Skeletal muscle cell (primary cell): ENCODE results near the gene DPP3.
A peak's percentile ranks its signal among the peaks of the same experiment; 100 is the strongest.
"Not testable (repeated sequence)": the region's sequence is repeated elsewhere in the genome, so short reads cannot be mapped to it uniquely, and the experiment has no call there.

Experiments
- DNase-seq: peaks from one replicate; pipeline ENCODE4 v3.0.0-alpha.2; 2010; ENCODE audit warnings: low read depth
- H3K4me3 ChIP-seq: 2 replicates; pipeline ENCODE4 v1.5.1; 2011; ENCODE audit warnings: low read depth, mild to moderate bottlenecking, control low read depth, low read length, moderate library complexity

The DPP3 gene

GRCh38 chr11:66523611-66524010 is 43.4 kb downstream of the DPP3 start:
- DNase-seq, result no peak
- no peak overlapping the region for H3K4me3 ChIP-seq

GRCh38 chr11:66524304-66525040 is 44.2 kb downstream of the DPP3 start:
- no peak for DNase-seq
- H3K4me3 ChIP-seq, result no peak overlapping the region

- no peak for DNase-seq
- no peak overlapping the region for H3K4me3 ChIP-seq
Observed at GRCh38 chr11:66529069-66529468, 48.8 kb downstream of the DPP3 start.

DNA sequence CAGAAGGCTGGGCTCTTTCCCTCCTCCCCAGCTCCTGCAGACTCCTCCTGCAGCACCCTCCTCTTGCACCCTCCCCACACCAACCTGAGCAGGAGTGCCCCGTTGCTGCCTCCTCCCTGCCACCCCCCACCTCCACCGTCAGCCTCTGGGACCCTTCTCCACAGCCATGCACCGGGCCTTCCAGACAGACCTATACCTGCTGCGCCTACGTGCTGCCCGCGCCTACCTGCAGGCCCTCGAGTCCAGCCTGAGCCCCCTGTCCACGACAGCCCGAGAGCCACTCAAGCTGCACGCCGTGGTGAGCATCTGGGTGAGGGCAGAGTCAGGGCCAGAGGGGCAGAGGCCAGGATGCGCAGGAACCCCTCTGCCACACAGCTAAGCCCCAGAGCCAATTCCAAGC is 49.4 kb downstream of the DPP3 start:
- no peak for DNase-seq
- H3K4me3 ChIP-seq, result no peak overlapping the region

DNA sequence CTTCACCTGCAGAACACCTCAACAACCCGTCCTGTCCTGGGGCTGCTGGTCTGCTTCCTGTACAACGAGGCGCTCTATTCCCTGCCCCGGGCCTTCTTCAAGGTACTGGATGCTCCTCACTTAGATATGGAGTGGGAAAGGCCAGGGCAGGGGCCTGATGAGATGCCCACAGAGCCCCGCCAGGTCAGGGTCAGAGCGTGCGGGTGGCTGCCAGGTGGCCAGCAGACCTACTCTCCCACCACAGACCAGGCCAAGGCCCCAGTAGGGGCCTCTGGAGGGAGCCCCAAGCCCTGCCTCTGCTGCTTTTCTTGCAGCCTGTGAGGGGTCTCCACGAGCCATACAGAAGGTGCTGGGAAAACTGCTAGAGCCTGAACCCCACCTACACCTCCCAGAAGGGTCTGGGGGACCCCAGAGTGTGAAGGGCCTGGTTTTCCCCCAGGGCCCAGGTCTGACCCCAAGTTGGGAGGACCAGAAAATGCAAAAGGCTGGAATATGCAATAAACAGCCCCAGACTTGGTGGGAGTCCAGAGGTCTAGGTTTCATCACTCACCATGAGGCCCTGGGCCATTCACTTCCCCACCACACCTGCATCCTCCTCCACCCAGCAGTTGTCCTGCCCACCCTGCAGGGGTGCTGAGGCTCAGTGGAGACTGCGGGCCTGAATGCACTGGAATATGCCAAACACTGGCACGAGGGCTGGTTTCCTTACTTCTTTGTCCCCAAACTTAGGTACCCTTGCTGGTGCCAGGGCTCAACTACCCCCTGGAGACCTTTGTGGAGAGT is 50.9 kb downstream of the DPP3 start:
- no peak for DNase-seq
- no peak overlapping the region for H3K4me3 ChIP-seq

GRCh38 chr11:66531841-66532240 is 51.6 kb downstream of the DPP3 start:
- H3K4me3 ChIP-seq, result no peak overlapping the region
- DNase-seq, result no peak

DNA sequence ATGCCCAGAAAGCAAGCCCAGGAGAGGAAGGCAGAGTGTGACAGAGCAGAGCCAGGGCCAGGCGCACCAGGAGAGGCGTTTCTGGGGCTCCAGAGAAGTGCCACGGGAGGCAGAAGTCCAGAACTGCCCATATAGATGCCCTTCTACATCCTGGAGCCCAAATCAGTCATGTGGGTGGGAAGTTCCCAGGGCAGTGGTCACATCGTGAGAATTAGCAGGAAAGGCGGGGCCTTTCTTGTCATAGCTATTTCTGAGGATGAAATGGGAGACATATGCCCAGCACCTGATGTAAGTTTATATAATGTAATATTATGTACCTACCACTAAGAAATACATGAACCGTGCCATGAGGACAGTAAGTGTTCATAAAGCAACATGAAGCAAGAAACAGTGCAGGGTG is 52.5 kb downstream of the DPP3 start:
- DNase-seq, result no peak
- H3K4me3 ChIP-seq, result no peak overlapping the region

DNA sequence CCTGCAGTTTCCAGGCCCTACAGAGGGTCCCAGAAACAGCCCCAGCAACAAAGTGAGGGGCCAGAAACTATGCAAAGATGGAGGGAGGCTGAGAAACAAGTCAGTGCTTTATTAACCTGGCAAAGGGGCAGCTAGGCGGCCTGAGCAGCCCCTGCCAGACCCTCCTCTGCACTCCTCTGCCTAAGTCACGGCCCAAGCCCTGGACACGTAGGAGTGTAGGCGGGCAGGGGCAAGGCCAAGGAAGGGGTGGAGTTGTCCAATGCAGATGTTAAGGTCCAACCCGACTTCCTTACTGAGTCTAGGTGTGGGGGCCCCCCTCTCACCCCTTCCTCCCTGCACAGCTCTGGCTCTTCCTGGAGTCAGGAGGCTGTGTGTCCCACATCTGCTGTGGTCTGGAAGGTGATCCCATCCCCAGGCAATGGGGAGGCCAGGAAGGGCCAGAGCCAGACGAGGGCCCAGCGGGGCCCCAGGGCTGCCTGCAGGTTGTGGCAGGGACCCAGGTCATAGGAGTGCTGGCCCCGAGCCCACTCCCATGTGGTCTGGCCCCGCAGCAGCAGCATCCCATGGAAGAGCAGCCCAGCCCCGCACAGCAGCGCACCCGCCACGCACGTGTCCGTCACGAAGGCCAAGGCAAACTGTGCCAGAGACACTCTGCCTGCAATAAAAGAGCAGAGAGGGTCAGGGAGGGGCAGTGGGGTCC is 59.1 kb downstream of the DPP3 start:
- no peak overlapping the region for H3K4me3 ChIP-seq
- no peak for DNase-seq

- H3K4me3 ChIP-seq, result no peak overlapping the region
- no peak for DNase-seq
Observed at GRCh38 chr11:66539870-66540213, 59.6 kb downstream of the DPP3 start.

GRCh38 chr11:66540598-66540997 is 60.4 kb downstream of the DPP3 start:
- not testable (repeated sequence) for DNase-seq, H3K4me3 ChIP-seq

DNA sequence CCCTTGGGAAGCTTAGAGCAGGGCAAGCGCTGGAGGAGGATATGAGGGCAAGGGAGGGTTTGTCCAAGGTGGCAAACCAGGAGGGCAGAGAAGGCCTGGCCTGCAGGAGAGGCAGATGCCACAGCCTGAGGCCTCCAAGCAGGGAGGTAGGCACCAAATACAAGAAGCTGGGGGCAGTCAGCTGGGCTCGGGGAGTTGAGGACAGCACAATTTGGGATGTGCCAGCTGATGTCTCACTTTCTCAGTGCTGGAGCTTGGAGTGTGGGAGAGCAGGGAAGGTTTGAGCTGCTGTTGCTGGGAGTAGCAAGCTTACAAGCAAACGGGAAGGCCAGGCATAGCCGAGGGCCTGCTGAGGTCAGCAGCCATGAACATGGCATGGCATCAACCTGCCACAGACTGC is 61.7 kb downstream of the DPP3 start:
- H3K4me3 ChIP-seq, result no peak overlapping the region
- no peak for DNase-seq

DNA sequence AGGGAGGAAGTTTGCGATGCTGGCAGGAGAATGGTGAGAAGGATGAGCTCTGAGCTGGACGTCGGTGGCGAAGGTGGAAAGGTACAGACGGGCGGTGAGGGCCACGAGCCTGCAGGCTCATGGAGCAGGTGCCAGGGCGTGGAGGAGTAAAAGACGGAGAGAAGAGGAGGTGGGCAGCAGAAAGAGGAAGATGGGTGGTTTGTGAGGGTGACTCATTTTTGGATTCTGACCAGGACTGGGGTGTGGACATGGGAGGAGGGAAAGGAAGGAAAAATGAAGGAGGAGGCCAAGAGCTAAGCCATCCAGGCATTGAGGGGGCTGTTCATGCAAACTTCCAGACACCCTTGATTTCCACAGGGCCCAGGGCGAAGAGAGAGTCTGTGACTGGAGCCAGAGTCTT is 62.1 kb downstream of the DPP3 start:
- H3K4me3 ChIP-seq, result no peak overlapping the region
- no peak for DNase-seq

DNA sequence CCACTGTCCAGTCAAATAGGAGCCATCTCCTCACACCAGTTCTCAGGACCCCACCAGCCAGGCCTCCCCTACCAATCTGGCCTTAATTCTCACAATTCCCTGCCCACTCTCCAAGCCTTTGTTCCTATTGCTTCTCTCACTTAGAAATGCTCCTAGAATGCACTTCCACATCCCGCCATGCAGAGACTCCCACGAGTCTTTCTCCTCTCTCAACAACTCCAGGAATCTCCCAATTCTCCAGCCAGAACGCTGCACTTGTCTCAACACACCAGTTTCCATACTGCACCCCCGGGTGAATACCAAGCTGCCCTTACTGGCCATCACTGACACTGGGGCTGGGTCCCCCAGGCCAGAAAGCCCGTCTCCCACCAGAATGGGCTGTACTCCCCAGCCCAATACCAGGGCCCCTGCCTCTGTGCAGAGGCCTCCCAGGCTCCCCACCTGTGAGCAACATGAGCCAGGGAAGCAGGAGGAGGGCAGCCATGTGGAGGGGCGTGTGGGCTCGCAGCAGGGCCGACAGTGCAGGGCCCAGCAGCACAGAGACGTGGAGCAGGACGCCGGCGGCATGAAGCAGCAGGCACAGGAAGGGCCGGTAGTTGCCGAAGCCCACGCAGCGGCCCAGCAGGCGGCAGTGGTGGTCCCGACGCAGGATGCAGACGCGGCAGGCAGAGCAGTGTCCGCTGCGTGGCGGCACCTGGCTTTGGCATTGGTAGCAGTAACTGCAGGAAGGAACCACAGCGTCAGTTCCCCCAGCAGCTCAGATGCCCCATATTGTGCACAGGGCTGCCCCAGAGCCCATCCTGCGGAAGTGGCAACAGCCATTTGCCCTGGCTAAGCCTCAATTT is 63.3 kb downstream of the DPP3 start:
- DNase-seq, result peak; percentile 9
- no peak overlapping the region for H3K4me3 ChIP-seq

- DNase-seq, result not testable (repeated sequence)
- peak overlapping the region; percentile 80 for H3K4me3 ChIP-seq
Observed at GRCh38 chr11:66544952-66545351, 64.7 kb downstream of the DPP3 start.

DNA sequence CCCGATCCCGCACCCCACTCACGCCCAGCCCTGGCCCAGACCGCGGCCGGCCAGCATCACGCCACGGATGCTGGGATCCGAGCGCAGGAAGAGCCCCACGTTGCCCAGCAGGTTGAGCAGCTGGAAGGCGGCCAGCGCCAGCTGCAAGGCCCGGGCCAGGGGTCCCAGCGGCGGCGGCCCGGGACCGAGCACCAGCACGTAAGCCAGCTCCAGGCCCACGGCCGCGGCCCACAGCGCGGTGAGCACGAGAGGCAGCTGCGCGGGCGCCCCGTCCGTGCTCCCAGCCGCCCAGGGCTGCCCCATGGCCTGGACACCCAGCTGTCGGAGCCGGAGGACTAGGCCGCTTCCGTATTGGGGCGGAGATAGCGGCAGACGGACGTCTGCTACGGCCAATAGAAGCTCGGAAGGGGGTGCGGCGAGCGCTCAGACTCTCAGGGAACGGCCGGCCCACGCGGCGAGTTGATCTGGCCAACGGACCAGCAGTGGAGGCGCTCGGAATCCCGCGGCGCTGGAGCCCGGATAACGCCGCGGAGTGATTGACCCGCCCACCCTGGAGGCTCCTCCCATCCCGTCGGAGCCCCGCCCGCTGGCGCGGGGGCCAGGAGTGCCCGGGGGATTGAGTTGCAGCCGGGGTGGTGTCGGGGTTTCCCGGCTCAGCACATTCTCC is 65.6 kb downstream of the DPP3 start, which contains the start of gene ZDHHC24:
ZDHHC24 (minus strand) TSS at position 348 of the 667 bp plus-strand sequence; CDS start at position 303, 45 bp downstream.
- peak; percentile 87 for DNase-seq
- peak within 1 kb of the TSS; percentile 80 for H3K4me3 ChIP-seq

- DNase-seq, result peak; percentile 6
- H3K4me3 ChIP-seq, result peak within 1 kb of the TSS; percentile 80
Observed at GRCh38 chr11:66546368-66546965, 66.2 kb downstream of the DPP3 start, which contains the start of gene ACTN3. TSS of gene ACTN3 (plus strand) at chr11:66546903. CDS start at chr11:66546938, 35 bp downstream.

DNA sequence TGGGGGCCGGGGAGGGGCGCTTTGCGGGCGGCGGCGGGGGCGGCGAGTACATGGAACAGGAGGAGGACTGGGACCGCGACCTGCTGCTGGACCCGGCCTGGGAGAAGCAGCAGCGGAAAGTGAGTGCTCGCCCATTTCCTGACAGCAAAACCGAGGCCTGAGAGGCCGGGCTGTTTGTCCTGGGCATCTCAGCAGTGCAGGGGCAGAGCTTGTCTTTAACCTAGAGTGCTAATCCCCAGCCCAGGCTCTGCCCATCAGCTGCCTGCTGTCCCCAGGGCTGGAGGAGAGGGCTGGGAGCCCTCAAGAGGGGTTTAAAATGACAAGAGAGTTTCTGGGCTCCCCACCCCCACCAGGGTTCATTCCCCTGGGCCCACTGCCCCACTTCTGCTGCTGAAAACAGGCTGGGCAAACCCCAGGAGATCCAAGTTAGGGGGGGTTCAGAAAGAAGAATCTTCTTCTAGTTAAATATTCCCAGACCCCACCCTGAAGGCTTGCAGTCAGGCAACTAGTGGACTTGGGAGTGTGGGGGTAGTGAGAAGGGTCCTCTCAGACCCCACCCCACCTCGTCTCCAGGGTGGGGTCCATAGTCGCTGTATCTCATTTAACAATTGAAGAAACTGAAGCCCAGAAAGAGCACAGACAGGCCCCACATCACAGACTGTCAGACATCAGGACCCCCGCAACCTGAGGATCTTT is 66.9 kb downstream of the DPP3 start:
- no peak for DNase-seq
- H3K4me3 ChIP-seq, result no peak overlapping the region

DNA sequence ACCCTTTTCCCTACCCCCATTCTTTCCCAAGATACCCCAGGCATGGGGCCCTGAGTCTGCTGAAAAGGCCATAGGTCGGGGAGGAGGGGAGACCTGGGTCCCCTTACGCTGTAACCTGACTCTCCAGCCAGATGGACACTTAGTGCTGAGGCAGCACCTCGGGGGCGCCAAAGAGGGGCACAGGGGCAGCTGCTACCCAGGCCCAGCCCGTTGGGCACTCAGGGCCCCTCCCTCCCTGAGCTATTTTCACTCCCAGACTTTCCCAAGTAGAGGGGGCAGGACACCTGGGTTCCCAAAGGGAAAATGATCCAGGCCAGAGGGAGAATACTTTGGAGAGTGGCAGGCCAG is 67.4 kb downstream of the DPP3 start:
- DNase-seq, result no peak
- no peak overlapping the region for H3K4me3 ChIP-seq
